HG02759 (cell line): ENCODE results near the gene WNT16.
A peak's percentile ranks its signal among the peaks of the same experiment; 100 is the strongest.

Source experiments
- ATAC-seq: cut with Tn5 transposase; IDR thresholded peaks from one replicate; pipeline ENCODE4 v1.9.1; 2021; ENCODE audit warnings: mild to moderate bottlenecking, moderate library complexity; ENCODE audit not compliant: unreplicated experiment

WNT16 gene

GRCh38 chr7:121342631-121343030, 13.8 kb downstream of the WNT16 start:
- no peak for ATAC-seq

GRCh38 chr7:121343302-121343701, 14.5 kb downstream of the WNT16 start:
- no peak for ATAC-seq

DNA sequence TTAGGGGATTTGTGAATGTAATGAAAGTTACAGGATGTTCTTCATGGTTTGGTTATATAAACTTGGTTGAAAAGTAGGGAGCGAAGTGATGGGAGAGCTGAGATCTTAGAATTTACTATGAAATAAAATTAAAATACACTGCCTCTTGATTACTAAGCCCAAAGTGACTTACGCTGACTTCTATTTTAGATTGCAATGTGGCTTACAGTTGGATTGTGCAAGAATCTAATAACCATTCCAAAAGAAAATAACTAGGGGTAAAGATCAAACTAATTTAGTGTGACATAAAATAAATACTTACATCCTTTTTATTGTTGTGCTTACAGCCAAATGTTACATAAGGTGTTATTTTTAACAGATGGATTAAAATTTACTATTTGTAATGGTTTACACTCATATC, 15.3 kb downstream of the WNT16 start:
- ATAC-seq, result no peak

GRCh38 chr7:121344497-121344896, 15.7 kb downstream of the WNT16 start:
- ATAC-seq, result no peak

DNA sequence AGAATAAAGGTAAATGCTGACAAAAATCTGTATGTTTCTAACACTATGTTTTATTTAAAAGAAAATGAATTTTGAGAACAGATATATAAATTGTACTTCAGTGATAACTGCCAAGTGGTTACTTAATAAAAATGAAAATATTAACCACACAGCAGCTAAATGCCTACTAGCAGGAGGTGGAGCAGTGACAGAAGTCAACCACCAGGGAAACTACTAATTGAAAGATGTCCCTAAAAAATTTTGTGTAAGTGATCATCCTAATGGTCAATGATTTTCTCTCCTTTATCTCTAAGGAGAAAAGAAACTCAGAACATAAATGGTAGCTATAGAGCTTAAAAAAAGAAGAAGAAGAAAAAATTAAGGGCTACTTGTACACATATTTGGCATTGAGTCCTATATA, 22.9 kb downstream of the WNT16 start:
- peak; percentile 32 for ATAC-seq

DNA sequence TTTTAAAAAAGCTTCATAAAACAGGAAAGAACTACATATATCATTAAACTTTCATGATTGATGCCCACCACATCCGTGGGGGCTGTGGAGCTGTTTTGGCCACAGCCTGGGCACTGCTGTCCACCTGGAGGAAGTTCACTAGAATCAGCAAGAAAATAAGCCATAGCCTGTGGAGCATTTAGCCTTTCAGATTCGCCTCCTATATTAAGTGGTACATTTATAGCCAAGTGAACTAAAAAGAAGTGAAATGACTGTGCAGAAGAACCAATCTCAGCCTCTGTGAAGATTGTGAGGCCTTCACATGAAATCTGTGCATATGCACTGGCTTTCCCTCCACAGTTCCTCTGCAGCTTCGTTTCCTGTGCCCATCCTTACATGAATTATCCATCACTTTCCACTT, 23.5 kb downstream of the WNT16 start:
- ATAC-seq, result peak; percentile 72

DNA sequence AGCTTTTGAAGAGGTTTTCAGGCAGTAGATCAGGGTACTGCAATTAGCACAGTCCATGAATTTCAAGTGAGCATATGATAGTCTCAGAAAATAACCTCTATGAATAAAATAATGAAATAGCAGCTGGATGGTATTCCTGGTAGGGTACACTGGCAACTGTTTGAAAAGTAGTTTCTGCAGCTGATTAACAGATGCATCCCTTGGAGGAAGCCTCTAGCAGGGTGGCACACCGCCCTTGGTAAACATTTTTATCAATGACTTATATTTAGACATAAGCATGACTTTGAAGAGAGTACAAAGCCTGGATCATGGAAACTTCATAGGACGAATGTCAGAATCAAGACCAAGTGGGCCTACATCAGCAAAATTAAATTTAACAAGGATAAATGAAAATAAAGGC, 26.8 kb downstream of the WNT16 start:
- ATAC-seq, result no peak

- no peak for ATAC-seq
These were observed 31.8 kb downstream of the WNT16 start for GRCh38 chr7:121360564-121360963.

- ATAC-seq, result no peak
These were observed 38.1 kb downstream of the WNT16 start for GRCh38 chr7:121366852-121367431.

DNA sequence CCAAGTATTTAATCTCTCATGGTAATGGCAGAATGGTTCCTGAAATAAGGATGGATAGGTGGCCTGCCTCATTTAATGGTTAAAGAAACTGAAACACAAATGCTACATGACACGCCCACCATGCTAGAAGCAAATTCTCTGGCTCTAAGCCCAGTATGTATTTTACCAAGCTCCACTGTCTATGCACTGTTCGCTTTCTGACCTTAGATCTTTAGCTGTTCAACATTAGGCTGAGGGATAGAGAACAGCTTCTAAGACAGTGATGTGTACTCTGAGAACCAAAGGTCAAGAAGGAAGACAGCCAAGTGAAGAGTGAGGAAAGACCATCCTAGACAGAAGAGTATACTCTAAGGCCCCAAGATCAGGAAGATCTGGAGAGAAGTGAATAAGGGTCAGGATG, 40.7 kb downstream of the WNT16 start:
- peak; percentile 52 for ATAC-seq

DNA sequence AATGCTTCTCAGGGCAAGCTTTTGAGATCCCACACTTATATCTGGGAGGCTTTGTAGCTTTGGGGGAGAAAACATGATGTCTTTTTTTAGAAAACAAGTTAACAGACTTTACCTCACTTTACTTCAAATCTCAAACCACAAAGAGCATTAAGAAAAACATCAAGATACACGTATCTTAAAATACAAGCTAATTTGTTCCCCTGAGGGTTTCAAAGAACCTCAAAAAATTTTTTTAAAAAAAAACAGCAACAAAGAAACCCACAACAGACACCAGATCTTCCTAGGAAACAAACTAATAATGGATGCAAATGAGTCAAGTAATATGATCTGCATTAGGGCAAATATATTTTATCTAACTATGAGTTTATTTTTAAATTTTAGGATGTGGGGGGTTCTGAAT, 42.6 kb downstream of the WNT16 start:
- ATAC-seq, result no peak

DNA sequence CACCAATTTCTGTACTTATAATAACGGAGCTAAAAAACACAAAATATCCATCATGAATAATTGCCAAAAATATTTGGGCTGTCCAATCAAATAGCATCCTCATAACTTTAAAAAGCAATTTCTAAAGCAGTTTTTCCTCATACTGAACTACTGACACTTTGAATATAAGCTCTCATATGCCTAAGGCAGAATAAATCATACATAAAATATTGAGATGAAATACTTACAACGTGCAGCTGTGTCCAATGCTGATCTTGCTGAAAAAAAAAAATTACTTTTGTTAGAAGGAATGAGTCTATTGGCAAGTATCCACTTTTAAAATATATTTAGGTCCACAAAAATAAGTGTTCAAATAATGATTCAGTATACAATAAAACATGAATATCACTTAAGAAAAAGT, 43.1 kb downstream of the WNT16 start:
- ATAC-seq, result no peak

- peak; percentile 80 for ATAC-seq
These were observed 43.7 kb downstream of the WNT16 start for GRCh38 chr7:121372376-121373010.

DNA sequence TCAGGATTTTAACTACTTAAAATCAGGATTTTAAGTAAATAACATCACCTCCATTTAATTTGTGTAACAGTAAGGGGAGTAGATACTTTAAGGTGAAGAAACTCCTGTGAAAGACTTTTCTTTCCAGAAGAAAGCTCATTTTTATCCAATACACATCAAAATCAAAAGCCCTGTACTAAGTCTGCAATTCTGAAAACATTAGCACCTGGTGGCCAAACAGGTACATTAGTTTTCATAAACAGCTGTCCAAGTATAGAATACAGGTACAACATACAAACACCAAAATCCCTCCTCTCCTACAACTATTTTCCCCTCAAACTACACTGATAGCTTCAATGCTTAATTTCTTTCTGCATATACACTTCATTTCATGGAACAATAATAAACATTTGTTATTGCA, 44.4 kb downstream of the WNT16 start:
- ATAC-seq, result no peak

DNA sequence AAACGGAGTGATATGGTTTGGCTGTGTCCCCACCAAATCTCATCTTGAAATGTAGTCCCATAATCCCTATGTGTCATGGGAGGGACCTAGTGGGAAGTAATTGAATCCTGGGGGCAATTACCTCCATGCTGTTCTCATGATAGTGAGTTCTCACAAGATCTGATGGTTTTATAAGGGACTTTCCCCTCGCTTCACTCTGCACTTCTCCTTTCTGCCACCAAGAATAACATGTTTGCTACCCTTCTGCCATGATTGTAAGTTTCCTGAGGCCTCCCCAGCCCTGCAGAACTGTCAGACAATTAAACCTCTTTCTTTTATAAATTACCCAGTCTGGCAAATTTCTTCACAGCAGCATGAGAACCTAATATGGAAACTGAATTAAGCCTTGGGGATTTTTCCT, 48.2 kb downstream of the WNT16 start:
- no peak for ATAC-seq

- no peak for ATAC-seq
These were observed 51.1 kb downstream of the WNT16 start for GRCh38 chr7:121379930-121380329.

GRCh38 chr7:121382473-121382872, 53.7 kb downstream of the WNT16 start:
- no peak for ATAC-seq

DNA sequence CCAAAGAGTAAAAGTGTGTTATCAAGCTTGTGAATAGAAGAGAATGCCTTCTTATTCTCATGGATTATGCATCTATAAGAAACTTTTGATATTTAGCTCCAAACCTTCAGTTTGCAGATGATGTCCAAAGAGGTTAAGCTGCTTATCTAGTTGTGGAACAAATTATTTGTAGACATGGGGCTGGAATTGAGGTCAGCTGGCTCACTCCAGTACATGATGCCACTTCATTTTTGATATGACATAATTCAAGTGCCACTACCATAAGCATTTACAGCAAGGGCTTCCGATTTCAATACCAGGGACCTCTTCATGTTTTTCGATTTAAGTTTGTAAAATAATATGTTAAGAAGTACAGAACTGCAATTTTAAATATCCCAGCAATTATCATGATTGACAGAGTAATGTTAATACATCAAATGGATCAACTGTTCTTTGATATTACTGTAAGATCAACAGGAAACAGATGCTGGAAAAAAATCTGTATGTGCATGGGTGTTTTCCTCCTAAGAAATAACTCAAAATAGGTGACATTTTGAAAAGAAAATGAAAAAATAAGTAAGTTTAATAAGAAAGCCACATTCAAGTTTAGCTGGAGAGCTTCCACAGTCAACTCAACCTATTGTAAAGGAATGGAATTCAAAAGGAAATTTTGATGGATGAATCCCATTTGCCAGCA, 54.6 kb downstream of the WNT16 start:
- ATAC-seq, result no peak

DNA sequence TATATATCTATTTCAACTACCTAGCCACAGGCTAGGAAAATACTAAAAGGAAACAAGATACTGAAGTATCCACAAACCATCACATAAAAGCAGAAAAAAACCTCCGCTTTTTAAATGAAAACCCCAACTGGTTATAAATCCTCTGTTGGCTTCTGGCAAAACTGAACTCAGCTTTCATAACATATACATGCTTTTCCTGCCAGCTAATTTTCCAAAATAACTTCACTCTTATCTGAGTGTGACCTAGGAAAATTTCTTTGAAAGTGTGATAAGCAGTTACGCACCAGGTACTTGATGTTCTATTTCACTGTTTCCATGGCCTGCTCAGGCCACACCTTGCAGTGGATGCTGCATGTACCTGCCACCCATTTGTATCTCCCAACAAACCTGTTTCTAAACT, 55.5 kb downstream of the WNT16 start:
- ATAC-seq, result no peak

DNA sequence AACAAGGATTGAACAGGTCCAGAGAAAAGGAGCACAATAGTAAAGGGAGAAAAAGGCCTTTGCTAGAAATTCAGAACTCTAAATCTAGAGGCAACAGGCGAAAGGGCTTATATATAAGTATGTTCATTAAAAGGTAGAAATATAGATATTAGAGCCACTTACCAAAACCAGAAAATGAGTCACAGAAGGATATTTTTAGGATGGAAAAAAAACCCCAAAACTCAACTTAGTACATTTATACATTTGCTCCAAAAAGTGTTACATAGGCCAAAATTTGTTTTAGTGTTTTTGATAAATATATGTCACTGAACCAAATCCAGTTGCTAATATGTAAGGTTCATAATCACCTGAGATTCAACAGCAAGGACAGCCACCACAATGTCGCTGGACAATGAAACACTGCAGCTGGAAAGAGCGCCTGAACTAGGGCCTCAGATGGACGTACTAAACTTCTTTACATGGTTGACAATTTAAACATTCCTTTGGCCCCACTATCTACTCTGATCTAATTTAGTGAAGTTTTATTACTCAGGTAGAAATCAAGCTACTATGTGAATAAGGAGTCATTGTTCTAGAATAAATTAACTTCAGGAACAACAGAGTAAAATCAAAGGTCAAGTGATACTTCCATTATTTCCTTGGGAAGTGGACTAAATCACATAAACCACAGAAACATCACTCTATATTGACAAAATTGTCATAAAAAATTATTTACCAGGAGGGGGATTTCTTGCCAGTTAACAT, 56.4 kb downstream of the WNT16 start:
- peak; percentile 5 for ATAC-seq

- peak; percentile 90 for ATAC-seq
These were observed 57.0 kb downstream of the WNT16 start for GRCh38 chr7:121385800-121386179.

- ATAC-seq, result peak; percentile 21
These were observed 60.1 kb downstream of the WNT16 start for GRCh38 chr7:121388950-121389349.
